ENCODE measurements around the gene DSC2. TPM values are rescaled to one million over a fixed set of nuclear protein-coding genes. Genes with fewer than 3 reads are reported as not detected.

Gene DSC2
- total and polyA plus RNA-seq, 4 donors: 2.3 to 15.4 (median 10.4) TPM

- Histone ChIP-seq H3K36me3 (ENCODE audit: control insufficient read depth in 4 of 4, insufficient read depth in 4 of 4, low read length in 4 of 4) (peaks cover 0 to 7% (median 0%) of the 10 kb centered on the region in 4 donors), H3K4me1 (ENCODE audit: control insufficient read depth in 5 of 5, insufficient read depth in 5 of 5, low read length in 5 of 5) (no peaks in the 10 kb centered on the region), H3K4me3 (no peak overlapping the region), H3K9me3 (ENCODE audit: control insufficient read depth in 4 of 4, insufficient read depth in 3 of 4, low read length in 3 of 4) (no peaks in the 10 kb centered on the region), H3K9ac (ENCODE audit: insufficient read depth in 1 of 2, low read length in 2 of 2) (no peak overlapping the region), H3K27ac (ENCODE audit: low read depth in 1 of 2, low read length in 1 of 2) (no peak overlapping the region), H3K27me3 (ENCODE audit: control insufficient read depth in 3 of 3, insufficient read depth in 3 of 3, low read length in 2 of 3) (no peaks in the 10 kb centered on the region)
- WGBS, 2 donors: 24 to 56% methylated on average over 1 of the region's 1 CpG
- DNase-seq (no peak), ATAC-seq (ENCODE audit: insufficient read depth, low FRiP score) (no peak)
- TF ChIP-seq, protein P1, sequence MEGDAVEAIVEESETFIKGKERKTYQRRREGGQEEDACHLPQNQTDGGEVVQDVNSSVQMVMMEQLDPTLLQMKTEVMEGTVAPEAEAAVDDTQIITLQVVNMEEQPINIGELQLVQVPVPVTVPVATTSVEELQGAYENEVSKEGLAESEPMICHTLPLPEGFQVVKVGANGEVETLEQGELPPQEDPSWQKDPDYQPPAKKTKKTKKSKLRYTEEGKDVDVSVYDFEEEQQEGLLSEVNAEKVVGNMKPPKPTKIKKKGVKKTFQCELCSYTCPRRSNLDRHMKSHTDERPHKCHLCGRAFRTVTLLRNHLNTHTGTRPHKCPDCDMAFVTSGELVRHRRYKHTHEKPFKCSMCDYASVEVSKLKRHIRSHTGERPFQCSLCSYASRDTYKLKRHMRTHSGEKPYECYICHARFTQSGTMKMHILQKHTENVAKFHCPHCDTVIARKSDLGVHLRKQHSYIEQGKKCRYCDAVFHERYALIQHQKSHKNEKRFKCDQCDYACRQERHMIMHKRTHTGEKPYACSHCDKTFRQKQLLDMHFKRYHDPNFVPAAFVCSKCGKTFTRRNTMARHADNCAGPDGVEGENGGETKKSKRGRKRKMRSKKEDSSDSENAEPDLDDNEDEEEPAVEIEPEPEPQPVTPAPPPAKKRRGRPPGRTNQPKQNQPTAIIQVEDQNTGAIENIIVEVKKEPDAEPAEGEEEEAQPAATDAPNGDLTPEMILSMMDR (IDR thresholded peaks at IDR 0.05; ENCODE audit: control extremely low read depth, extremely low read depth): no peak
Measured at GRCh38 chr18:31077878-31078277, 24.3 kb downstream of the DSC2 start.

DNA sequence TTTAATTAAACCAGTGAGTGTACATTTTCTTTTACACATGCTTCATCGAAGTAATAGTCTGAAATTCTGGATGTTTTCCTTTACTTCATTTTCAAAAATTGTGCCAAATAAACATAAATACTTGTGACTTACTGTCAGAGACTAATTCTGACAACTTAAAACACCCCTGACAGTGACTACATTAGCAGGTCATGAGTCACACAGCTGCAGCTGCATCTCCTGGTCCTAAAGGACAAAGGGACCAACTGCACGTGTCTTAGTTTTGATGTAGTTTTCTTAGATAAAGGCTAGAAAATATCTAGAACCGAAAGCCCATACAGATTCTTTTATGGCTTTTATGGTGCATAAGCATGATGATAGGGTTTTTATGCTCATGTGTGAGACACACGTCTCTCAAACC lies 30.0 kb downstream of the DSC2 start:
- no peak overlapping the region for H3K4me3 ChIP-seq
- TF ChIP-seq, protein P1 (IDR thresholded peaks at IDR 0.05; ENCODE audit: control extremely low read depth, extremely low read depth): no peak
- no peak for DNase-seq
- ATAC-seq (ENCODE audit: insufficient read depth, low FRiP score): no peak
- H3K36me3 ChIP-seq (ENCODE audit: control insufficient read depth in 4 of 4, insufficient read depth in 4 of 4, low read length in 4 of 4): peaks cover 0 to 4% (median 0%) of the 10 kb centered on the region in 4 donors
- no peak overlapping the region for H3K27ac ChIP-seq (ENCODE audit: low read depth in 1 of 2, low read length in 1 of 2)
- H3K4me1 ChIP-seq (ENCODE audit: control insufficient read depth in 5 of 5, insufficient read depth in 5 of 5, low read length in 5 of 5): no peaks in the 10 kb centered on the region
- WGBS, 2 donors: 87 to 92% methylated on average over 4 of the region's 4 CpGs
- H3K9me3 ChIP-seq (ENCODE audit: control insufficient read depth in 4 of 4, insufficient read depth in 3 of 4, low read length in 3 of 4): no peaks in the 10 kb centered on the region
- no peaks in the 10 kb centered on the region for H3K27me3 ChIP-seq (ENCODE audit: control insufficient read depth in 3 of 3, insufficient read depth in 3 of 3, low read length in 2 of 3)
- H3K9ac ChIP-seq (ENCODE audit: insufficient read depth in 1 of 2, low read length in 2 of 2): no peak overlapping the region

DNA sequence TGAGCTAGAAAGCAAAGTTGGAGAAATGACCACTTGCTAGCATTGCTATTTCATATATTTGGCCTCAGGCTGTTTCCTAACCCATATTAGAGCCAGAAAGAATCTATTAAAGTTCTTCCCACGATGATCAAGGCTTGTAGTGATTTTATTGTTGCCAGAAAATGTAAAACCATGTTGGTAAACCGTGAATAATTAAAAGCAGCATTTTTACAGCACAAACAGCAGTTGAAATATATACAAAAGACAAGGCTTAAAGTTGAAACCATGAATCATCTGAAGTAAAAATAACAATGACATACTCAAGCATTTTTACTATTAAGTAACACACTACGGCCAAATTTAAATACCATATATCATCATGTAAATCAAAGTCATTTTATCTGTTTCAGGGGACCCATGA lies 32.0 kb downstream of the DSC2 start:
- WGBS, 2 donors: 68 to 81% methylated on average over 3 of the region's 3 CpGs
- no peak overlapping the region for H3K9ac ChIP-seq (ENCODE audit: insufficient read depth in 1 of 2, low read length in 2 of 2)
- DNase-seq (no peak), ATAC-seq (ENCODE audit: insufficient read depth, low FRiP score) (no peak)
- H3K27ac ChIP-seq (ENCODE audit: low read depth in 1 of 2, low read length in 1 of 2): no peak overlapping the region
- H3K36me3 ChIP-seq (ENCODE audit: control insufficient read depth in 4 of 4, insufficient read depth in 4 of 4, low read length in 4 of 4): peaks cover 0 to 4% (median 0%) of the 10 kb centered on the region in 4 donors
- H3K27me3 ChIP-seq (ENCODE audit: control insufficient read depth in 3 of 3, insufficient read depth in 3 of 3, low read length in 2 of 3): no peaks in the 10 kb centered on the region
- TF ChIP-seq, protein P1 (IDR thresholded peaks at IDR 0.05; ENCODE audit: control extremely low read depth, extremely low read depth): no peak
- no peaks in the 10 kb centered on the region for H3K9me3 ChIP-seq (ENCODE audit: control insufficient read depth in 4 of 4, insufficient read depth in 3 of 4, low read length in 3 of 4)
- no peaks in the 10 kb centered on the region for H3K4me1 ChIP-seq (ENCODE audit: control insufficient read depth in 5 of 5, insufficient read depth in 5 of 5, low read length in 5 of 5)
- H3K4me3 ChIP-seq: no peak overlapping the region

GRCh38 chr18:31066266-31066665 lies 36.0 kb downstream of the DSC2 start:
- H3K27me3 ChIP-seq (ENCODE audit: control insufficient read depth in 3 of 3, insufficient read depth in 3 of 3, low read length in 2 of 3): peaks cover 0 to 2% (median 0%) of the 10 kb centered on the region in 3 donors
- no peaks in the 10 kb centered on the region for H3K9me3 ChIP-seq (ENCODE audit: control insufficient read depth in 4 of 4, insufficient read depth in 3 of 4, low read length in 3 of 4)
- H3K36me3 ChIP-seq (ENCODE audit: control insufficient read depth in 4 of 4, insufficient read depth in 4 of 4, low read length in 4 of 4): peaks cover 0 to 3% (median 0%) of the 10 kb centered on the region in 4 donors
- H3K9ac ChIP-seq (ENCODE audit: insufficient read depth in 1 of 2, low read length in 2 of 2): no peak overlapping the region
- ATAC-seq (ENCODE audit: insufficient read depth, low FRiP score) (no peak), DNase-seq (no peak)
- 95 to 98% methylated on average over 1 of the region's 1 CpG for WGBS, 2 donors
- no peaks in the 10 kb centered on the region for H3K4me1 ChIP-seq (ENCODE audit: control insufficient read depth in 5 of 5, insufficient read depth in 5 of 5, low read length in 5 of 5)
- H3K4me3 ChIP-seq: no peak overlapping the region
- TF ChIP-seq, protein P1 (IDR thresholded peaks at IDR 0.05; ENCODE audit: control extremely low read depth, extremely low read depth): no peak
- no peak overlapping the region for H3K27ac ChIP-seq (ENCODE audit: low read depth in 1 of 2, low read length in 1 of 2)
